NCI-H345 treated with DMSO at 0.1 percent for 48 hours (cell line): ENCODE results near the gene CCDC117.
"Not testable (repeated sequence)": the region's sequence is repeated elsewhere in the genome, so short reads cannot be mapped to it uniquely, and the experiment has no call there.

ENCODE experiments used
- DNase-seq: peaks from one replicate; lab custom pipeline; 2025; ENCODE audit not compliant: unreplicated experiment; lab: John Stamatoyannopoulos, UW

Gene CCDC117

GRCh38 chr22:28772633-28773460 lies at the start of gene CCDC117:
Gene CCDC117, plus strand, starts transcription at chr22:28772695. Its CDS starts 155 bp downstream, at chr22:28772850.
- peak; percentile 75 for DNase-seq

GRCh38 chr22:28728002-28728401 lies 44.5 kb upstream of the CCDC117 start:
- no peak for DNase-seq

- DNase-seq = no peak
Measured at GRCh38 chr22:28728621-28729313, 43.7 kb upstream of the CCDC117 start.

GRCh38 chr22:28730179-28730578 lies 42.3 kb upstream of the CCDC117 start:
- no peak for DNase-seq

- no peak for DNase-seq
Measured at GRCh38 chr22:28734393-28734792, 38.1 kb upstream of the CCDC117 start.

- peak; percentile 43 for DNase-seq
Measured at GRCh38 chr22:28736301-28737155, 36.0 kb upstream of the CCDC117 start.

- DNase-seq = no peak
Measured at GRCh38 chr22:28737701-28738100, 34.8 kb upstream of the CCDC117 start.

GRCh38 chr22:28738876-28739275 lies 33.6 kb upstream of the CCDC117 start:
- DNase-seq = not testable (repeated sequence)

- DNase-seq = no peak
Measured at GRCh38 chr22:28741200-28741784, 31.2 kb upstream of the CCDC117 start.

- peak; percentile 93 for DNase-seq
Measured at GRCh38 chr22:28741785-28742561, 30.5 kb upstream of the CCDC117 start, which contains the start of the genes CHEK2 and HSCB. Gene CHEK2, minus strand, starts transcription at chr22:28741820. Its CDS starts 7,099 bp downstream, at chr22:28734721. Gene HSCB, plus strand, starts transcription at chr22:28742039. Its CDS starts 57 bp downstream, at chr22:28742096.

GRCh38 chr22:28742562-28742962 lies 29.9 kb upstream of the CCDC117 start:
- no peak for DNase-seq

GRCh38 chr22:28743852-28744251 lies 28.6 kb upstream of the CCDC117 start:
- DNase-seq = no peak

- no peak for DNase-seq
Measured at GRCh38 chr22:28750471-28750881, 22.0 kb upstream of the CCDC117 start.

- not testable (repeated sequence) for DNase-seq
Measured at GRCh38 chr22:28754512-28754911, 18.0 kb upstream of the CCDC117 start.

GRCh38 chr22:28759861-28760560 lies 12.5 kb upstream of the CCDC117 start:
- peak; percentile 34 for DNase-seq

- no peak for DNase-seq
Measured at GRCh38 chr22:28761449-28761755, 11.1 kb upstream of the CCDC117 start.

- DNase-seq = not testable (repeated sequence)
Measured at GRCh38 chr22:28762000-28762399, 10.5 kb upstream of the CCDC117 start.

GRCh38 chr22:28766628-28767027 lies 5.9 kb upstream of the CCDC117 start:
- DNase-seq = no peak

GRCh38 chr22:28768701-28769393 lies 3.6 kb upstream of the CCDC117 start:
- no peak for DNase-seq
